PFSK-1 (cell line): ENCODE results near the gene PTH1R.

ENCODE experiments used
- POLR2AphosphoS5 ChIP-seq: IDR thresholded peaks from 2 replicates; pipeline ENCODE4 v1.6.1; 2012; ENCODE audit warnings: low read depth, mild to moderate bottlenecking, control low read depth, low read length, moderate library complexity
- REST ChIP-seq, 2 experiments: IDR thresholded peaks; 2 replicates each; pipeline versions ENCODE4 v1.6.1 to v1.8.0; 2011 to 2012; ENCODE audit warnings: low read depth in 2 of 2, low read length in 2 of 2, control low read depth in 1 of 2, inconsistent platforms in 1 of 2, mild to moderate bottlenecking in 1 of 2, moderate library complexity in 1 of 2; ENCODE audit not compliant: insufficient read depth in 1 of 2
- TAF1 ChIP-seq: IDR thresholded peaks from 2 replicates; pipeline ENCODE4 v1.6.1; 2012; ENCODE audit warnings: low read length, control low read depth, borderline replicate concordance; ENCODE audit not compliant: insufficient read depth

- TF ChIP-seq REST (IDR thresholded peaks at IDR 0.05; ENCODE audit: insufficient read depth in 1 of 2, low read depth in 2 of 2, low read length in 2 of 2), result no peak
- no peak for TF ChIP-seq TAF1
- no peak for TF ChIP-seq POLR2AphosphoS5
Measured at GRCh38 chr3:46905661-46906451, 28.3 kb downstream of the PTH1R start.
